Measurements from ENCODE around the gene HOMER2.

DNA sequence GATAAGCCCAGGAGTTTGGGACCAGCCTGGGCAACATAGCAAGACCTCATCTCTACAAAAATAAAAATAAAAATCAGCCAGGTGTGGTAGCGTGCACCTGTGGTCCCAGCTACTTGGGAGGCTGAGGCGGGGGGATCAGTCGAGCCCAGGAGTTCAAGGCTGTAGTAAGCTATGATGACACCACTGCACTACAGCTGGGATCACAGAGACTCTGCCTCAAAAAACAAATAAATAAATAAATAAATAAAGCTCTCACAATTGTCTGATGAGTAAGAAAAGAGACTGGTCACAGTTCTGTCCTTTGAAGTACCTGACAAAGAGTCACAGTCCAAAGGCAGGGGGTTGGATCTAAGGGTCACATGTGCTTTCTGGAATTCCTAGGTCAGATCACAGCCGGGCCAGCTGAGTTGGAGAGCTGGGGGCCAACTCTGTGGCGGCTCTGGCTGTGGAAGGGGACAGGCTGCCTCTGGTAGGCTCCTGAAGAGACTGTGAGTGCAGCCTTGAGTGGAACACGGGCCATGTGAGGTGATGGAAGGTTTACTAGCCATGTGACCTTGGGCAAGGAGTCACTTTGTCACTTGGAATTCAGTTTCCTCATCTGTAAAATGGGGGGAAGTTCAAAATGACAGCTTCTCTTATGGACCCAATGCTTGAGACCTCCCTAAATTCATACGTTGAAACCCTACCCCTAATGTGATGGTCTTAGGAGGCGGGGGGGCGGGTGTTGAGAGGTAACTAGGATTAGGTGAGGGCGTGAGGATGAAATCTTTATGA lies 95.9 kb downstream of the HOMER2 start:
- TF ChIP-seq, protein P1, sequence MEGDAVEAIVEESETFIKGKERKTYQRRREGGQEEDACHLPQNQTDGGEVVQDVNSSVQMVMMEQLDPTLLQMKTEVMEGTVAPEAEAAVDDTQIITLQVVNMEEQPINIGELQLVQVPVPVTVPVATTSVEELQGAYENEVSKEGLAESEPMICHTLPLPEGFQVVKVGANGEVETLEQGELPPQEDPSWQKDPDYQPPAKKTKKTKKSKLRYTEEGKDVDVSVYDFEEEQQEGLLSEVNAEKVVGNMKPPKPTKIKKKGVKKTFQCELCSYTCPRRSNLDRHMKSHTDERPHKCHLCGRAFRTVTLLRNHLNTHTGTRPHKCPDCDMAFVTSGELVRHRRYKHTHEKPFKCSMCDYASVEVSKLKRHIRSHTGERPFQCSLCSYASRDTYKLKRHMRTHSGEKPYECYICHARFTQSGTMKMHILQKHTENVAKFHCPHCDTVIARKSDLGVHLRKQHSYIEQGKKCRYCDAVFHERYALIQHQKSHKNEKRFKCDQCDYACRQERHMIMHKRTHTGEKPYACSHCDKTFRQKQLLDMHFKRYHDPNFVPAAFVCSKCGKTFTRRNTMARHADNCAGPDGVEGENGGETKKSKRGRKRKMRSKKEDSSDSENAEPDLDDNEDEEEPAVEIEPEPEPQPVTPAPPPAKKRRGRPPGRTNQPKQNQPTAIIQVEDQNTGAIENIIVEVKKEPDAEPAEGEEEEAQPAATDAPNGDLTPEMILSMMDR (IDR thresholded peaks at IDR 0.05), result no peak
- no peak for TF ChIP-seq POLR2AphosphoS5 (IDR thresholded peaks at IDR 0.05)
